SK-N-SH (cell line): Measurements from ENCODE around the gene SOX18. TPM values are rescaled to one million over a fixed set of nuclear protein-coding genes. Genes with fewer than 3 reads are reported as not detected.

ENCODE experiments used
- CTCF ChIA-PET: fragments of 300-600, 350-600 bp; formaldehyde crosslinking; extraction: SDS; loops from one replicate; lab custom pipeline; 2021; lab: Yijun Ruan, JAX
- POLR2A ChIA-PET: fragments of 350-600 bp; sonication (Branson Sonifier 250); formaldehyde crosslinking; extraction: SDS; loops from one replicate; lab custom pipeline; 2020; ENCODE audit warnings: antibody characterized with exemption, inconsistent platforms; lab: Yijun Ruan, JAX
- DNase-seq: peaks from one replicate; pipeline ENCODE4 v3.0.0; 2012
- H2AFZ ChIP-seq: fragments of 200-600 bp; sonication (generic); 2 replicates; pipeline ENCODE4 v1.8.1; 2016; ENCODE audit warnings: antibody characterized with exemption, mild to moderate bottlenecking, low read depth
- H3F3A ChIP-seq: fragments of 200-600 bp; sonication (generic); replicated peaks from 2 replicates; pipeline ENCODE3; 2016; ENCODE audit warnings: antibody characterized with exemption, mild to moderate bottlenecking; ENCODE audit not compliant: insufficient read depth
- H3K27ac ChIP-seq, 2 experiments: fragments of 200-500 bp in 1 of 2; fragments of 200-600 bp in 1 of 2; sonication (Bioruptor generic) in 1 of 2; sonication (generic), shearing (Covaris generic) in 1 of 2; 2 replicates each; pipeline versions ENCODE4 v1.5.1 to v1.6.1; 2014 to 2016; ENCODE audit warnings: low read depth in 2 of 2, inconsistent platforms in 1 of 2, low read length in 1 of 2, mild to moderate bottlenecking in 1 of 2, mixed read lengths in 1 of 2
- H3K27me3 ChIP-seq: fragments of 200-600 bp; sonication (generic), shearing (Covaris generic); 2 replicates; pipeline ENCODE4 v1.6.1; 2016; ENCODE audit warnings: mixed run types; ENCODE audit not compliant: insufficient read depth
- H3K36me3 ChIP-seq, 2 experiments: fragments of 200-500 bp in 1 of 2; fragments of 200-600 bp in 1 of 2; sonication (Bioruptor generic) in 1 of 2; sonication (generic) in 1 of 2; replicated peaks in 1 of 2; 2 replicates each; pipeline versions ENCODE3 to v1.5.1; 2014 to 2016; ENCODE audit warnings: low read length in 1 of 2, mild to moderate bottlenecking in 1 of 2; ENCODE audit not compliant: insufficient read depth in 2 of 2, control insufficient read depth in 1 of 2
- H3K4me1 ChIP-seq, 2 experiments: fragments of 200-500 bp in 1 of 2; fragments of 200-600 bp in 1 of 2; sonication (Bioruptor generic) in 1 of 2; sonication (generic), shearing (Covaris generic) in 1 of 2; 2 replicates each; pipeline versions ENCODE4 v1.5.1 to v1.6.1; 2014 to 2016; ENCODE audit warnings: low read depth in 1 of 2, low read length in 1 of 2, mixed run types in 1 of 2; ENCODE audit not compliant: insufficient read depth in 2 of 2, control insufficient read depth in 1 of 2
- H3K4me2 ChIP-seq: fragments of 200-600 bp; sonication (generic), shearing (Covaris generic); 2 replicates; pipeline ENCODE4 v1.6.1; 2017; ENCODE audit warnings: mixed run types
- H3K4me3 ChIP-seq, 2 experiments: fragments of 200-500 bp in 1 of 2; fragments of 200-600 bp in 1 of 2; sonication (Bioruptor generic) in 1 of 2; sonication (generic), shearing (Covaris generic) in 1 of 2; 2 replicates each; pipeline versions ENCODE4 v1.5.1 to v1.8.1; 2014 to 2016; ENCODE audit warnings: low read depth in 2 of 2, inconsistent platforms in 1 of 2, low read length in 1 of 2, mild to moderate bottlenecking in 1 of 2, mixed read lengths in 1 of 2, moderate library complexity in 1 of 2
- H3K79me2 ChIP-seq: fragments of 200-600 bp; sonication (generic); 2 replicates; pipeline ENCODE4 v1.8.1; 2017; ENCODE audit warnings: mild to moderate bottlenecking; ENCODE audit not compliant: insufficient read depth
- H3K9ac ChIP-seq: fragments of 200-600 bp; sonication (generic); 2 replicates; pipeline ENCODE4 v1.6.1; 2017; ENCODE audit warnings: mixed run types
- H3K9me2 ChIP-seq: fragments of 200-600 bp; sonication (generic); 2 replicates; pipeline ENCODE4 v1.6.1; 2017; ENCODE audit warnings: mixed run types
- H3K9me3 ChIP-seq: fragments of 200-600 bp; sonication (generic); 2 replicates; pipeline ENCODE4 v1.6.1; 2017; ENCODE audit warnings: mixed run types, mild to moderate bottlenecking, moderate library complexity
- H4K20me1 ChIP-seq: fragments of 200-600 bp; sonication (generic); 2 replicates; pipeline ENCODE4 v1.6.1; 2017; ENCODE audit warnings: mild to moderate bottlenecking, mixed run types; ENCODE audit not compliant: insufficient read depth
- CHD2 ChIP-seq: fragments of 150-350 bp; IDR thresholded peaks from 2 replicates; pipeline ENCODE4 v1.6.1; 2018; ENCODE audit warnings: low read length; ENCODE audit not compliant: partially characterized antibody
- ELF1 ChIP-seq: IDR thresholded peaks from 2 replicates; pipeline ENCODE4 v1.4.0; 2012
- EZH2phosphoT487 ChIP-seq: fragments of 200-600 bp; sonication (generic); IDR thresholded peaks from 2 replicates; pipeline ENCODE4 v1.6.1; 2017; ENCODE audit warnings: low read depth, mixed run types, mild to moderate bottlenecking, antibody characterized with exemption, moderate library complexity, borderline replicate concordance
- FOSL2 ChIP-seq: IDR thresholded peaks from 2 replicates; pipeline ENCODE4 v1.4.0; 2012; ENCODE audit warnings: low read depth, mild to moderate bottlenecking, moderate library complexity, borderline replicate concordance
- FOXM1 ChIP-seq: IDR thresholded peaks from 2 replicates; pipeline ENCODE4 v1.4.0; 2012; ENCODE audit warnings: low read depth, mild to moderate bottlenecking
- JUND ChIP-seq: IDR thresholded peaks from 2 replicates; pipeline ENCODE4 v1.4.0; 2012
- MAX ChIP-seq: IDR thresholded peaks from 2 replicates; pipeline ENCODE4 v1.4.0; 2012; ENCODE audit warnings: low read depth
- NRF1 ChIP-seq: IDR thresholded peaks from 2 replicates; pipeline ENCODE4 v1.6.1; 2012; ENCODE audit warnings: low read depth, mild to moderate bottlenecking, low read length
- RAD21 ChIP-seq: IDR thresholded peaks from 2 replicates; pipeline ENCODE4 v1.6.1; 2012; ENCODE audit warnings: mild to moderate bottlenecking, low read length
- SIN3A ChIP-seq: IDR thresholded peaks from 2 replicates; pipeline ENCODE4 v1.6.1; 2012; ENCODE audit warnings: low read depth, mild to moderate bottlenecking, low read length, moderate library complexity, borderline replicate concordance
- TAF1 ChIP-seq: IDR thresholded peaks from 2 replicates; pipeline ENCODE4 v1.6.1; 2012; ENCODE audit warnings: low read depth, mild to moderate bottlenecking, low read length, moderate library complexity, borderline replicate concordance
- TEAD4 ChIP-seq: IDR thresholded peaks from 2 replicates; pipeline ENCODE4 v1.4.0; 2012; ENCODE audit warnings: mild to moderate bottlenecking, borderline replicate concordance; ENCODE audit not compliant: insufficient read depth
- YY1 ChIP-seq: IDR thresholded peaks from 2 replicates; pipeline ENCODE4 v1.4.0; 2012; ENCODE audit warnings: low read depth, mild to moderate bottlenecking
- WGBS: methylation state at CpG from one replicate; pipeline ENCODE4 v1.1.6; 2017; ENCODE audit warnings: low lambda C conversion rate; 5-methylcytosine and 5-hydroxymethylcytosine counted together
- polyA plus RNA-seq, 3 experiments: library from polyadenylated mRNA; depleted of rRNA; stranded (reverse); fragments of >200 nt; gene quantifications; 2 replicates each; pipeline ENCODE4 v1.2.3, GENCODE V29; 2012
- TF ChIP-seq, protein P1 (sequence below): fragments of 200-600 bp; sonication (generic); IDR thresholded peaks from 2 replicates; pipeline ENCODE4 v1.6.1; 2017; ENCODE audit warnings: antibody characterized with exemption, mild to moderate bottlenecking, moderate library complexity
- TF ChIP-seq, protein P2 (sequence below): IDR thresholded peaks from 2 replicates; pipeline ENCODE4 v1.6.1; 2012; ENCODE audit warnings: mild to moderate bottlenecking, low read depth, low read length, moderate library complexity
- TF ChIP-seq, protein P3 (sequence below): IDR thresholded peaks from 2 replicates; pipeline ENCODE4 v1.4.0; 2012; ENCODE audit warnings: low read depth, borderline replicate concordance

Gene SOX18
- polyA plus RNA-seq, 1 of the 3 experiments (the other 2 are of a cell fraction) = not detected

DNA sequence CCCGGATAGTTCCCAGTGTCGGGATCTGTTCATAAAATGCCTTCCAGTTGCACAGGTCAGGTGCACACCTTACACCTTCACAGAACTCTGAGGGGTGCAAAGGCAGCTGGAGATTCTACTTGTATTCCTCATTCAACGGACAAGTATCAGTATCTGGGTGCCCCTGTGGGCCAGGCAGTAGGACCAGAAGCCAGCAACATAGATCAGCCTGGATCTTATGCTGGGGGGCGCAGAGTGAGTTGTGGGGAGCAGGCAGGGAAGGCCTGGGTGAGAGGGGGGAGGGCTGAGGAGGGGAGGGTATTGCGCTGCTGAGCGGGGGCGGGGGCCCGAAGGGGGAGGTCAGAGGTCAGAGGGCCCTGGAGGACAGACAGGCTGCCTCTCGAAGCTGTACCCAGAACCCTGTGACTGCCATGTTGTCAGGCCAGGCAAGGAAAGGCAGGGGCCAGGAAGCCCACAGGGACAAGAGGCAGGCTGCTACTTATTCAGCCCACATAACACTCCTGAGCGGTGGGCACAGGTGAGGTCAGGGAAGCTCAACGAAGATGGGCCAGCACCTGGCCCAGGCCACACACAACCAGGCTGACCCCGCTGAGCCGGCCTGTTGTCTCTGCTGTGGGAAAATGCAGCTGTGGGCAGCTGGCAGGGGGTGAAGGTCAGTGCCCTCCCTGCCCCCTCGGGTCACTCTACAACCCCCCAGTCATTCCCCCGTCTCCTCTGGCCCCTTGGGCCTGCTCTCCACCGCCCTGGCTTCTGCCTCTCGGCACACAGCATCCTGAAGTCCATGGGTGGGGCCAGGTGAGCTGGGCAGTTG, 31.6 kb upstream of the SOX18 start:
- POLR2A ChIA-PET = no interaction called here
- Histone ChIP-seq H3K9ac (no peak overlapping the region), H3K79me2 (no peaks in the 10 kb centered on the region), H4K20me1 (no peaks in the 10 kb centered on the region), H3K9me2 (no peaks in the 10 kb centered on the region), H3K27ac (no peak overlapping the region), H3K4me3 (peak overlapping the region in 1 of 2 experiments; percentile 80; a peak in 3 of 4 replicates), H2AFZ (no peak overlapping the region), H3K4me1 (peaks cover 13 to 36% of the 10 kb centered on the region in 2 experiments; a peak in 3 of 4 replicates), H3K27me3 (no peaks in the 10 kb centered on the region; the same call in 1 of the 2 replicates), H3K36me3 (no peaks in the 10 kb centered on the region), H3K9me3 (no peaks in the 10 kb centered on the region), H3F3A (peaks cover 14% of the 10 kb centered on the region), H3K4me2 (peak overlapping the region; percentile 82; the same call in 1 of the 2 replicates)
- TF ChIP-seq RAD21 (no peak), FOSL2 (no peak), YY1 (no peak), TEAD4 (no peak), TAF1 (no peak), SIN3A (no peak), CHD2 (no peak), ELF1 (no peak), JUND (no peak), NRF1 (no peak), MAX (no peak), FOXM1 (no peak), EZH2phosphoT487 (no peak)
- TF ChIP-seq, protein P1, sequence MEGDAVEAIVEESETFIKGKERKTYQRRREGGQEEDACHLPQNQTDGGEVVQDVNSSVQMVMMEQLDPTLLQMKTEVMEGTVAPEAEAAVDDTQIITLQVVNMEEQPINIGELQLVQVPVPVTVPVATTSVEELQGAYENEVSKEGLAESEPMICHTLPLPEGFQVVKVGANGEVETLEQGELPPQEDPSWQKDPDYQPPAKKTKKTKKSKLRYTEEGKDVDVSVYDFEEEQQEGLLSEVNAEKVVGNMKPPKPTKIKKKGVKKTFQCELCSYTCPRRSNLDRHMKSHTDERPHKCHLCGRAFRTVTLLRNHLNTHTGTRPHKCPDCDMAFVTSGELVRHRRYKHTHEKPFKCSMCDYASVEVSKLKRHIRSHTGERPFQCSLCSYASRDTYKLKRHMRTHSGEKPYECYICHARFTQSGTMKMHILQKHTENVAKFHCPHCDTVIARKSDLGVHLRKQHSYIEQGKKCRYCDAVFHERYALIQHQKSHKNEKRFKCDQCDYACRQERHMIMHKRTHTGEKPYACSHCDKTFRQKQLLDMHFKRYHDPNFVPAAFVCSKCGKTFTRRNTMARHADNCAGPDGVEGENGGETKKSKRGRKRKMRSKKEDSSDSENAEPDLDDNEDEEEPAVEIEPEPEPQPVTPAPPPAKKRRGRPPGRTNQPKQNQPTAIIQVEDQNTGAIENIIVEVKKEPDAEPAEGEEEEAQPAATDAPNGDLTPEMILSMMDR = no peak
- TF ChIP-seq, protein P2, sequence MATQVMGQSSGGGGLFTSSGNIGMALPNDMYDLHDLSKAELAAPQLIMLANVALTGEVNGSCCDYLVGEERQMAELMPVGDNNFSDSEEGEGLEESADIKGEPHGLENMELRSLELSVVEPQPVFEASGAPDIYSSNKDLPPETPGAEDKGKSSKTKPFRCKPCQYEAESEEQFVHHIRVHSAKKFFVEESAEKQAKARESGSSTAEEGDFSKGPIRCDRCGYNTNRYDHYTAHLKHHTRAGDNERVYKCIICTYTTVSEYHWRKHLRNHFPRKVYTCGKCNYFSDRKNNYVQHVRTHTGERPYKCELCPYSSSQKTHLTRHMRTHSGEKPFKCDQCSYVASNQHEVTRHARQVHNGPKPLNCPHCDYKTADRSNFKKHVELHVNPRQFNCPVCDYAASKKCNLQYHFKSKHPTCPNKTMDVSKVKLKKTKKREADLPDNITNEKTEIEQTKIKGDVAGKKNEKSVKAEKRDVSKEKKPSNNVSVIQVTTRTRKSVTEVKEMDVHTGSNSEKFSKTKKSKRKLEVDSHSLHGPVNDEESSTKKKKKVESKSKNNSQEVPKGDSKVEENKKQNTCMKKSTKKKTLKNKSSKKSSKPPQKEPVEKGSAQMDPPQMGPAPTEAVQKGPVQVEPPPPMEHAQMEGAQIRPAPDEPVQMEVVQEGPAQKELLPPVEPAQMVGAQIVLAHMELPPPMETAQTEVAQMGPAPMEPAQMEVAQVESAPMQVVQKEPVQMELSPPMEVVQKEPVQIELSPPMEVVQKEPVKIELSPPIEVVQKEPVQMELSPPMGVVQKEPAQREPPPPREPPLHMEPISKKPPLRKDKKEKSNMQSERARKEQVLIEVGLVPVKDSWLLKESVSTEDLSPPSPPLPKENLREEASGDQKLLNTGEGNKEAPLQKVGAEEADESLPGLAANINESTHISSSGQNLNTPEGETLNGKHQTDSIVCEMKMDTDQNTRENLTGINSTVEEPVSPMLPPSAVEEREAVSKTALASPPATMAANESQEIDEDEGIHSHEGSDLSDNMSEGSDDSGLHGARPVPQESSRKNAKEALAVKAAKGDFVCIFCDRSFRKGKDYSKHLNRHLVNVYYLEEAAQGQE = no peak
- TF ChIP-seq, protein P3, sequence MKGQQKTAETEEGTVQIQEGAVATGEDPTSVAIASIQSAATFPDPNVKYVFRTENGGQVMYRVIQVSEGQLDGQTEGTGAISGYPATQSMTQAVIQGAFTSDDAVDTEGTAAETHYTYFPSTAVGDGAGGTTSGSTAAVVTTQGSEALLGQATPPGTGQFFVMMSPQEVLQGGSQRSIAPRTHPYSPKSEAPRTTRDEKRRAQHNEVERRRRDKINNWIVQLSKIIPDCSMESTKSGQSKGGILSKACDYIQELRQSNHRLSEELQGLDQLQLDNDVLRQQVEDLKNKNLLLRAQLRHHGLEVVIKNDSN = no peak
- CTCF ChIA-PET = interaction anchor here (0.7 to 12.9 kb wide), 9 partner anchors 11 to 107 kb away, joined by 3 to 252 read pairs (median 6); partner anchors contain the start of gene NPBWR2
- DNase-seq = no peak
- 94% methylated on average over 10 of the region's 17 CpGs for WGBS
